GM23338 (cell line): ENCODE data around the gene ERH. TPM values are rescaled to one million over a fixed set of nuclear protein-coding genes. Genes with fewer than 3 reads are reported as not detected.

ENCODE experiments used
- ATAC-seq: fragments of 200-7000 bp; cut with Tn5 transposase; 3 replicates; pipeline ENCODE4 v1.9.1; 2020
- DNase-seq: peaks from one replicate; pipeline ENCODE4 v3.0.0-alpha.2; 2015; ENCODE audit warnings: low spot score
- H2AFZ ChIP-seq: fragments of 200-600 bp; sonication (generic); 2 replicates; pipeline ENCODE4 v1.8.0; 2016; ENCODE audit warnings: antibody characterized with exemption, mild to moderate bottlenecking, moderate library complexity
- H3F3A ChIP-seq: fragments of 200-600 bp; sonication (generic); replicated peaks from 2 replicates; pipeline ENCODE4 v1.8.0; 2017; ENCODE audit warnings: antibody characterized with exemption, mixed run types, low read depth
- H3K27ac ChIP-seq: fragments of 200-600 bp; sonication (generic); 2 replicates; pipeline ENCODE4 v1.6.1; 2016; ENCODE audit warnings: low read depth
- H3K27me3 ChIP-seq: fragments of 200-600 bp; sonication (generic); 2 replicates; pipeline ENCODE4 v1.8.0; 2016; ENCODE audit warnings: mild to moderate bottlenecking, mixed run types, moderate library complexity; ENCODE audit not compliant: insufficient read depth
- H3K36me3 ChIP-seq: fragments of 200-600 bp; sonication (generic); 2 replicates; pipeline ENCODE4 v1.8.0; 2016; ENCODE audit warnings: mild to moderate bottlenecking; ENCODE audit not compliant: insufficient read depth
- H3K4me1 ChIP-seq: fragments of 200-600 bp; sonication (generic); 2 replicates; pipeline ENCODE4 v1.8.0; 2016; ENCODE audit warnings: mild to moderate bottlenecking, moderate library complexity; ENCODE audit not compliant: insufficient read depth
- H3K4me2 ChIP-seq: fragments of 200-600 bp; sonication (generic); 2 replicates; pipeline ENCODE4 v1.7.1; 2017; ENCODE audit warnings: mixed run types
- H3K4me3 ChIP-seq: fragments of 200-600 bp; sonication (generic); 2 replicates; pipeline ENCODE4 v1.6.1; 2016; ENCODE audit warnings: mixed run types
- H3K79me2 ChIP-seq: fragments of 200-600 bp; sonication (generic); replicated peaks from 2 replicates; pipeline ENCODE4 v1.8.0; 2017; ENCODE audit warnings: mild to moderate bottlenecking; ENCODE audit not compliant: insufficient read depth
- H3K9me2 ChIP-seq: fragments of 200-600 bp; sonication (generic); 2 replicates; pipeline ENCODE4 v1.8.0; 2017; ENCODE audit not compliant: insufficient read depth
- H4K20me1 ChIP-seq: fragments of 200-600 bp; sonication (generic); replicated peaks from 2 replicates; pipeline ENCODE4 v1.8.0; 2017; ENCODE audit warnings: mild to moderate bottlenecking; ENCODE audit not compliant: insufficient read depth
- H3K27ac Mint-ChIP-seq: 2 replicates; pipeline ENCODE4 v1.8.0; 2020; ENCODE audit warnings: inconsistent platforms, mild to moderate bottlenecking, moderate library complexity, mixed read lengths
- H3K27me3 Mint-ChIP-seq: 3 replicates; pipeline ENCODE4 v1.8.0; 2022; ENCODE audit warnings: low read depth, mild to moderate bottlenecking, moderate library complexity, mixed read lengths, inconsistent platforms; ENCODE audit not compliant: insufficient read depth, poor library complexity
- H3K36me3 Mint-ChIP-seq: 3 replicates; pipeline ENCODE4 v1.8.0; 2021; ENCODE audit warnings: low read depth, mild to moderate bottlenecking, inconsistent platforms, moderate library complexity, mixed read lengths
- H3K4me1 Mint-ChIP-seq: 3 replicates; pipeline ENCODE4 v1.8.0; 2020; ENCODE audit warnings: mild to moderate bottlenecking, inconsistent platforms, mixed read lengths
- H3K4me3 Mint-ChIP-seq: 3 replicates; pipeline ENCODE4 v1.8.0; 2021; ENCODE audit warnings: moderate library complexity, mild to moderate bottlenecking, inconsistent platforms, mixed read lengths
- H3K9me3 Mint-ChIP-seq: 3 replicates; pipeline ENCODE4 v1.8.0; 2020; ENCODE audit warnings: moderate library complexity, mild to moderate bottlenecking, inconsistent platforms, mixed read lengths
- CREB1 ChIP-seq: fragments of 250-450 bp; sonication (Bioruptor Pico); IDR thresholded peaks from 2 replicates; pipeline ENCODE4 v1.5.0; 2020; ENCODE audit warnings: low read depth, mild to moderate bottlenecking, moderate library complexity
- CTCF ChIP-seq, 2 experiments: fragments of 200-600 bp in 1 of 2; sonication (generic) in 1 of 2; conservative IDR thresholded peaks; 2 replicates each; pipeline versions ENCODE4 v1.5.1 to v1.6.1; 2016 to 2017; ENCODE audit warnings: antibody characterized with exemption in 2 of 2, low read depth in 2 of 2, mild to moderate bottlenecking in 2 of 2, moderate library complexity in 1 of 2
- ETS1 ChIP-seq: IDR thresholded peaks from 2 replicates; pipeline ENCODE4 v1.6.1; 2016; ENCODE audit warnings: antibody characterized with exemption
- EZH2 ChIP-seq: fragments of 200-600 bp; sonication (generic); IDR thresholded peaks from one replicate; pipeline ENCODE4 v1.8.0; 2017; ENCODE audit warnings: antibody characterized with exemption, mild to moderate bottlenecking, low read depth; ENCODE audit not compliant: unreplicated experiment
- NANOG ChIP-seq: IDR thresholded peaks from 2 replicates; pipeline ENCODE4 v1.6.1; 2016; ENCODE audit warnings: antibody characterized with exemption, borderline replicate concordance
- REST ChIP-seq: IDR thresholded peaks from one replicate; pipeline ENCODE4 v1.6.1; 2018; ENCODE audit warnings: antibody characterized with exemption; ENCODE audit not compliant: unreplicated experiment
- polyA plus RNA-seq: library from polyadenylated mRNA; unstranded; fragments of >200 nt; fragmentation: Nextera tagmentation; extraction: Ambion mirVana; gene quantifications from 2 replicates; pipeline ENCODE4 v1.2.1, GENCODE V29; 2016
- total RNA-seq: library from RNA; depleted of rRNA; stranded (reverse); fragments of >200 nt; shearing (Covaris generic); gene quantifications from 2 replicates; pipeline ENCODE4 v1.2.3, GENCODE V29; 2014

Gene ERH
- total and polyA plus RNA-seq, 2 experiments from 2014 or later, result 188 to 545 TPM

- no peak for TF ChIP-seq REST
- no peak for TF ChIP-seq CREB1 (CRISPR knock-in tag)
- no peak for TF ChIP-seq EZH2
- no peak for TF ChIP-seq ETS1
- TF ChIP-seq CTCF (conservative IDR thresholded peaks at IDR 0.05; ENCODE audit: low read depth in 2 of 2), result no peak
- TF ChIP-seq NANOG, result no peak
These were observed 46.7 kb downstream of the ERH start (continued) for GRCh38 chr14:69351385-69351784.

GRCh38 chr14:69350892-69351291, 47.2 kb downstream of the ERH start:
- H3K4me3 Mint-ChIP-seq, result no peak overlapping the region
- peaks cover 27% of the 10 kb centered on the region for H3K4me1 Mint-ChIP-seq
- peaks cover 11% of the 10 kb centered on the region for H3K27me3 Mint-ChIP-seq
- H3K9me3 Mint-ChIP-seq, result no peaks in the 10 kb centered on the region; the same call in 2 of the 3 replicates
- Histone ChIP-seq H3K4me3 (no peak overlapping the region), H3K79me2 (no peaks in the 10 kb centered on the region), H3K9me2 (no peaks in the 10 kb centered on the region), H2AFZ (no peak overlapping the region), H3F3A (no peaks in the 10 kb centered on the region), H3K27ac (no peak overlapping the region), H3K27me3 (no peaks in the 10 kb centered on the region), H4K20me1 (no peaks in the 10 kb centered on the region), H3K4me2 (no peak overlapping the region), H3K4me1 (peaks cover 3% of the 10 kb centered on the region; the same call in 1 of the 2 replicates), H3K36me3 (no peaks in the 10 kb centered on the region)
- DNase-seq, result no peak
- ATAC-seq, result no peak
- no peaks in the 10 kb centered on the region for H3K36me3 Mint-ChIP-seq
- TF ChIP-seq CTCF (conservative IDR thresholded peaks at IDR 0.05; ENCODE audit: low read depth in 2 of 2) (0 out of 4 replicates have a peak, but pooled peaks of 1 of the 2 experiments have one; percentile 2), EZH2 (no peak)
- no peak overlapping the region for H3K27ac Mint-ChIP-seq
